Measurements from ENCODE around the gene KRTAP10-2. TPM values are rescaled to one million over a fixed set of nuclear protein-coding genes. Genes with fewer than 3 reads are reported as not detected.
"Not testable (repeated sequence)": the region's sequence is repeated elsewhere in the genome, so short reads cannot be mapped to it uniquely, and the experiment has no call there.

The KRTAP10-2 gene
- total and polyA plus RNA-seq, 11 donors, result not detected

- WGBS, 4 donors, result 84 to 88% (median 88%) methylated on average over 10 of the region's 10 CpGs
- no peak for TF ChIP-seq CTCF (IDR thresholded peaks at IDR 0.05)
- TF ChIP-seq POLR2A (IDR thresholded peaks at IDR 0.05), result no peak
These were observed 24.7 kb upstream of the KRTAP10-2 start for GRCh38 chr21:44576025-44576420.

GRCh38 chr21:44575307-44576024 lies 24.2 kb upstream of the KRTAP10-2 start:
- intact Hi-C loops (cut with DNase I), result no loop called here
- H3K9me3 ChIP-seq, result peaks cover 0 to 36% (median 9%) of the 10 kb centered on the region in 12 donors
- no peaks in the 10 kb centered on the region for H3K36me3 ChIP-seq
- H3K27ac ChIP-seq, result no peak overlapping the region
- DNase-seq, result no peak
- WGBS, 4 donors, result 83 to 87% (median 86%) methylated on average over 17 to 20 of the region's 20 CpGs
- H3K4me3 ChIP-seq, result no peak overlapping the region
- TF ChIP-seq CTCF (IDR thresholded peaks at IDR 0.05) (no peak), POLR2A (IDR thresholded peaks at IDR 0.05) (no peak)
- no peaks in the 10 kb centered on the region for H3K4me1 ChIP-seq
- no peak for ATAC-seq
- peaks cover 0 to 17% (median 0%) of the 10 kb centered on the region in 9 donors for H3K27me3 ChIP-seq

More at GRCh38 chr21:44576025-44576420, 24.7 kb upstream of the KRTAP10-2 start:
- no peaks in the 10 kb centered on the region for H3K4me1 ChIP-seq
- intact Hi-C loops (cut with DNase I), result no loop called here
- H3K36me3 ChIP-seq, result no peaks in the 10 kb centered on the region
- ATAC-seq, result no peak
- H3K9me3 ChIP-seq, result peaks cover 0 to 36% (median 12%) of the 10 kb centered on the region in 12 donors
- H3K27me3 ChIP-seq, result peaks cover 0 to 17% (median 0%) of the 10 kb centered on the region in 9 donors
- H3K27ac ChIP-seq, result no peak overlapping the region
- H3K4me3 ChIP-seq, result no peak overlapping the region
- no peak for DNase-seq

GRCh38 chr21:44574457-44575306 lies 23.4 kb upstream of the KRTAP10-2 start:
- H3K27me3 ChIP-seq, result peaks cover 0 to 17% (median 0%) of the 10 kb centered on the region in 9 donors
- DNase-seq, result no peak
- WGBS, 4 donors, result 38 to 47% (median 42%) methylated on average over 18 to 21 of the region's 21 CpGs
- no peak overlapping the region for H3K27ac ChIP-seq
- peaks cover 0 to 37% (median 9%) of the 10 kb centered on the region in 12 donors for H3K9me3 ChIP-seq
- no peaks in the 10 kb centered on the region for H3K4me1 ChIP-seq
- intact Hi-C loops (cut with DNase I), result no loop called here
- no peak overlapping the region for H3K4me3 ChIP-seq
- no peaks in the 10 kb centered on the region for H3K36me3 ChIP-seq
- no peak for ATAC-seq
- TF ChIP-seq CTCF (IDR thresholded peaks at IDR 0.05), result no peak
- TF ChIP-seq POLR2A (IDR thresholded peaks at IDR 0.05), result no peak

- H3K27ac ChIP-seq; H3K4me1 ChIP-seq; intact Hi-C loops (cut with DNase I); H3K4me3 ChIP-seq; H3K36me3 ChIP-seq: not testable (repeated sequence)
- peak in 1 of 5 donors; percentile 58 for DNase-seq
- peaks cover 0 to 17% (median 0%) of the 10 kb centered on the region in 9 donors for H3K27me3 ChIP-seq
- peak in 1 of 4 donors; percentile 44 for ATAC-seq
- peaks cover 0 to 37% (median 9%) of the 10 kb centered on the region in 12 donors for H3K9me3 ChIP-seq
- 54 to 73% (median 59%) methylated on average over 15 to 22 of the region's 25 CpGs for WGBS, 4 donors
These were observed 22.5 kb upstream of the KRTAP10-2 start, which contains the start of gene KRTAP10-4 for GRCh38 chr21:44573630-44574456. TSS of gene KRTAP10-4 (plus strand) at chr21:44573729. CDS start at chr21:44573759, 30 bp downstream.

Data from heart left ventricle (tissue), 16 donors.